ENCODE results near the gene PRKG2. TPM values are rescaled to one million over a fixed set of nuclear protein-coding genes. Genes with fewer than 3 reads are reported as not detected.

The PRKG2 gene
- total RNA-seq, 1 experiment from 2014 or later: 1.9 TPM

- no peak overlapping the region for H3K9ac ChIP-seq (ENCODE audit: extremely low read depth, insufficient read length, low read length)
Observed at GRCh38 chr4:81199831-81200230, 15.2 kb downstream of the PRKG2 start.

More at GRCh38 chr4:81199831-81200230, 15.2 kb downstream of the PRKG2 start:
- no peak overlapping the region for H3K14ac ChIP-seq (ENCODE audit: insufficient read depth, low read length)
- no peak overlapping the region for H2BK120ac ChIP-seq (ENCODE audit: low read depth, low read length, poor library complexity, severe bottlenecking)
- H4K8ac ChIP-seq (replicated peaks; ENCODE audit: insufficient read length, low read depth, low read length): no peak overlapping the region
- no peaks in the 10 kb centered on the region for H3K27me3 ChIP-seq (ENCODE audit: insufficient read depth, low read length)
- H3K27ac ChIP-seq (ENCODE audit: insufficient read length, low read depth, low read length): no peak overlapping the region
- no peak overlapping the region for H3K23ac ChIP-seq (ENCODE audit: insufficient read length, low read depth, low read length)
- no peak overlapping the region for H2AK5ac ChIP-seq (ENCODE audit: insufficient read length, low read length)
- no peak overlapping the region for H4K91ac ChIP-seq (ENCODE audit: insufficient read length, low read depth, low read length)
- H3K4ac ChIP-seq (ENCODE audit: low read depth, low read length): no peak overlapping the region
- H3K9me3 Mint-ChIP-seq: no peaks in the 10 kb centered on the region
- no peaks in the 10 kb centered on the region for H3K9me3 ChIP-seq (ENCODE audit: control insufficient read depth, low read depth, low read length)
- H3K4me1 Mint-ChIP-seq: no peaks in the 10 kb centered on the region
- H3K23me2 ChIP-seq (ENCODE audit: insufficient read length, low read depth, low read length, poor library complexity, severe bottlenecking): no peaks in the 10 kb centered on the region
- H3T11ph ChIP-seq (ENCODE audit: low read length): no peak overlapping the region
- no peaks in the 10 kb centered on the region for H3K36me3 Mint-ChIP-seq (ENCODE audit: insufficient read depth in 1 of 3, low read depth in 3 of 3)
- DNase-seq: no peak
- H2BK20ac ChIP-seq (ENCODE audit: low read depth, low read length, poor library complexity, severe bottlenecking): no peak overlapping the region
- no peak overlapping the region for H4K5ac ChIP-seq (ENCODE audit: insufficient read length, low read depth, low read length)
- H3K79me1 ChIP-seq (ENCODE audit: insufficient read depth, low read depth, low read length, poor library complexity, severe bottlenecking): no peaks in the 10 kb centered on the region
- no peak overlapping the region for H3K4me3 Mint-ChIP-seq
- no peak overlapping the region for H2BK12ac ChIP-seq (ENCODE audit: insufficient read length, low read depth, low read length)
- no peak overlapping the region for H3K18ac ChIP-seq (ENCODE audit: insufficient read length, low read depth, low read length)
- H3K4me1 ChIP-seq (ENCODE audit: insufficient read depth, low read length): no peaks in the 10 kb centered on the region
- H3K79me2 ChIP-seq (ENCODE audit: insufficient read depth, low read length): no peaks in the 10 kb centered on the region
- peaks cover 5% of the 10 kb centered on the region for H3K27me3 Mint-ChIP-seq (ENCODE audit: low read depth)
- no peaks in the 10 kb centered on the region for H4K20me1 ChIP-seq (ENCODE audit: control insufficient read depth, insufficient read depth, insufficient read length)
- H3K27ac Mint-ChIP-seq: no peak overlapping the region
- H3K56ac ChIP-seq (ENCODE audit: insufficient read length, low read depth, low read length): no peak overlapping the region
- H2AFZ ChIP-seq (ENCODE audit: low read length): no peak overlapping the region
- H3K4me2 ChIP-seq (ENCODE audit: insufficient read depth, insufficient read length, low read length): no peak overlapping the region
- H2BK15ac ChIP-seq (ENCODE audit: low read depth, low read length): no peak overlapping the region
- no peak for TF ChIP-seq CTCF (conservative IDR thresholded peaks at IDR 0.05)
- H2BK5ac ChIP-seq (ENCODE audit: insufficient read length, low read length): no peak overlapping the region

Measured in H9 (cell line).